Duodenal mucosa (tissue), 2 donors: ENCODE results near the gene AJAP1.

Experiments used
- H3K27ac ChIP-seq: one replicate; pipeline ENCODE4 v1.7.0; 2013; ENCODE audit warnings: low read depth, low read length
- H3K27me3 ChIP-seq, 2 donors: one replicate each; pipeline ENCODE4 v1.7.0; 2013; ENCODE audit warnings: low read length in 2 of 2, control low read depth in 1 of 2; ENCODE audit not compliant: insufficient read depth in 2 of 2, control insufficient read depth in 1 of 2
- H3K36me3 ChIP-seq, 2 donors: one replicate each; pipeline ENCODE4 v1.7.0; 2013; ENCODE audit warnings: low read length in 2 of 2, control low read depth in 1 of 2; ENCODE audit not compliant: insufficient read depth in 2 of 2, control insufficient read depth in 1 of 2
- H3K4me1 ChIP-seq, 2 donors: one replicate each; pipeline ENCODE4 v1.7.0; 2013; ENCODE audit warnings: low read length in 2 of 2, control low read depth in 1 of 2; ENCODE audit not compliant: insufficient read depth in 2 of 2, control insufficient read depth in 1 of 2
- H3K4me3 ChIP-seq, 2 donors: one replicate each; pipeline ENCODE4 v1.7.0; 2013; ENCODE audit warnings: low read length in 2 of 2, low read depth in 1 of 2
- H3K9ac ChIP-seq, 2 donors: one replicate each; pipeline ENCODE4 v1.7.0; 2013; ENCODE audit warnings: low read length in 2 of 2, low read depth in 1 of 2
- H3K9me3 ChIP-seq, 2 donors: one replicate each; pipeline ENCODE4 v1.7.0; 2013; ENCODE audit warnings: low read length in 2 of 2, control low read depth in 1 of 2; ENCODE audit not compliant: control insufficient read depth in 1 of 2

The AJAP1 gene

GRCh38 chr1:4698911-4699310, 44.5 kb downstream of the AJAP1 start:
- Histone ChIP-seq H3K27me3 (no peaks in the 10 kb centered on the region), H3K4me3 (no peak overlapping the region), H3K9me3 (no peaks in the 10 kb centered on the region), H3K4me1 (no peaks in the 10 kb centered on the region), H3K27ac (no peak overlapping the region), H3K9ac (no peak overlapping the region), H3K36me3 (no peaks in the 10 kb centered on the region)

- no peak overlapping the region for H3K4me3 ChIP-seq
- H3K36me3 ChIP-seq: no peaks in the 10 kb centered on the region
- no peaks in the 10 kb centered on the region for H3K9me3 ChIP-seq
- no peaks in the 10 kb centered on the region for H3K27me3 ChIP-seq
- H3K9ac ChIP-seq: no peak overlapping the region
- H3K27ac ChIP-seq: no peak overlapping the region
- no peaks in the 10 kb centered on the region for H3K4me1 ChIP-seq
Measured at GRCh38 chr1:4699376-4700301, 45.2 kb downstream of the AJAP1 start.

GRCh38 chr1:4700801-4701200, 46.4 kb downstream of the AJAP1 start:
- H3K36me3 ChIP-seq: no peaks in the 10 kb centered on the region
- no peak overlapping the region for H3K9ac ChIP-seq
- no peaks in the 10 kb centered on the region for H3K27me3 ChIP-seq
- H3K9me3 ChIP-seq: no peaks in the 10 kb centered on the region
- H3K27ac ChIP-seq: no peak overlapping the region
- no peak overlapping the region for H3K4me3 ChIP-seq
- H3K4me1 ChIP-seq: no peaks in the 10 kb centered on the region

- no peaks in the 10 kb centered on the region for H3K4me1 ChIP-seq
- H3K27me3 ChIP-seq: no peaks in the 10 kb centered on the region
- H3K4me3 ChIP-seq: no peak overlapping the region
- H3K9ac ChIP-seq: no peak overlapping the region
- no peak overlapping the region for H3K27ac ChIP-seq
- H3K36me3 ChIP-seq: no peaks in the 10 kb centered on the region
- no peaks in the 10 kb centered on the region for H3K9me3 ChIP-seq
Measured at GRCh38 chr1:4701276-4701675, 46.9 kb downstream of the AJAP1 start.

- Histone ChIP-seq H3K36me3 (no peaks in the 10 kb centered on the region), H3K4me3 (no peak overlapping the region), H3K9me3 (no peaks in the 10 kb centered on the region), H3K4me1 (no peaks in the 10 kb centered on the region), H3K27ac (no peak overlapping the region), H3K27me3 (no peaks in the 10 kb centered on the region), H3K9ac (no peak overlapping the region)
Measured at GRCh38 chr1:4702464-4702863, 48.1 kb downstream of the AJAP1 start.

- Histone ChIP-seq H3K36me3 (no peaks in the 10 kb centered on the region), H3K4me3 (no peak overlapping the region), H3K27ac (no peak overlapping the region), H3K9me3 (no peaks in the 10 kb centered on the region), H3K4me1 (no peaks in the 10 kb centered on the region), H3K9ac (no peak overlapping the region), H3K27me3 (no peaks in the 10 kb centered on the region)
Measured at GRCh38 chr1:4702932-4703331, 48.5 kb downstream of the AJAP1 start.

GRCh38 chr1:4703646-4704045, 49.2 kb downstream of the AJAP1 start:
- no peaks in the 10 kb centered on the region for H3K27me3 ChIP-seq

GRCh38 chr1:4708840-4709507, 54.6 kb downstream of the AJAP1 start:
- no peak overlapping the region for H3K9ac ChIP-seq
- no peak overlapping the region for H3K27ac ChIP-seq
- H3K9me3 ChIP-seq: no peaks in the 10 kb centered on the region
- H3K4me1 ChIP-seq: peaks cover 4 to 6% of the 10 kb centered on the region in 2 donors
- H3K4me3 ChIP-seq: no peak overlapping the region
- H3K27me3 ChIP-seq: peaks cover 3 to 10% of the 10 kb centered on the region in 2 donors
- no peaks in the 10 kb centered on the region for H3K36me3 ChIP-seq

More at GRCh38 chr1:4703646-4704045, 49.2 kb downstream of the AJAP1 start:
- Histone ChIP-seq H3K36me3 (no peaks in the 10 kb centered on the region), H3K4me1 (no peaks in the 10 kb centered on the region), H3K4me3 (no peak overlapping the region), H3K9ac (no peak overlapping the region), H3K27ac (no peak overlapping the region), H3K9me3 (no peaks in the 10 kb centered on the region)

- Histone ChIP-seq H3K9me3 (no peaks in the 10 kb centered on the region), H3K27ac (no peak overlapping the region), H3K4me1 (peaks cover 4 to 6% of the 10 kb centered on the region in 2 donors), H3K4me3 (no peak overlapping the region), H3K27me3 (peaks cover 3 to 10% of the 10 kb centered on the region in 2 donors), H3K9ac (no peak overlapping the region), H3K36me3 (no peaks in the 10 kb centered on the region)
Measured at GRCh38 chr1:4709641-4710040, 55.2 kb downstream of the AJAP1 start.
